ENCODE data around the gene C19orf73. TPM values are rescaled to one million over a fixed set of nuclear protein-coding genes. Genes with fewer than 3 reads are reported as not detected.

The C19orf73 gene
- total RNA-seq, 1 experiment from 2014 or later, result 0.15 TPM

DNA sequence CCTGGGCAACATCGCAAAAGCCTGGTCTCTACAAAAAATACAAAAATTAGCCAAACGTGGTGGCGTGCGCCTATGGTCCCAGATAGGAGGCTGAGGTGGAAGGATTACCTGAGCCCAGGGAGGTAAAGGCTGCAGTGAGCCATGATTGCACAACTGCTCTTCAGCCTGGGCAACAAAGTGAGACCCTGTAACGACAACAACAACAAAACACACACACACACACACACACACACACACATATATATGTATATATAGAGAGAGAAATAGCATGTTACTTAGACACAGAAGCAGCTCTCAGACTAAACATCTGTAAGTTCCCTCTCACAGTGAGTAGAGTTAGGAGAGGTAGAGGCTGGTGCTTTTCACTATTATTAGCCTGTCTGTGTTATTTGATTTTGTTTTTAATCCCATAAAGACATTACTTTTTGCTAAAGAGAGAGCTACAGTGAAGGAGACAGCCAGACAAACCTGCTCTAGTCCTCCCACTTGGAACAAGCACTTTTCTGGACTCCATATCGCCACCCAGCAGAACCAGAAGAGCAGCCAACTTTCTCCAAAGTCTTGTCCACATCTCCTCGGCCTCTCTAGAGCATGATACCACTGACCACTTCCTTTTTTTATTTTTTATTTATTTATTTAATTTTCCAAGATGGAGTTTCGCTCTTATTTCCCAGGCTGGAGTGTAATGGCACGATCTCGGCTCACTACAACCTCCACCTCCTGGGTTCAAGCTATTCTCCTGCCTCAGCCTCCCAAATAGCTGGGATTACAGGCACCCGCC, 7.5 kb downstream of the C19orf73 start:
- Histone ChIP-seq H3K9me2 (replicated peaks; ENCODE audit: low read length) (no peaks in the 10 kb centered on the region), H3K79me2 (ENCODE audit: low read length) (no peaks in the 10 kb centered on the region), H3F3A (ENCODE audit: low read length, unreplicated experiment) (no peaks in the 10 kb centered on the region), H3K4me1 (ENCODE audit: insufficient read depth, low read length) (0 out of 2 replicates have a peak, but pooled peaks cover 4% of the 10 kb centered on the region), H3K4me3 (ENCODE audit: low read length) (no peak overlapping the region), H3K4me2 (ENCODE audit: low read length) (no peak overlapping the region), H3K9ac (ENCODE audit: low read length) (no peak overlapping the region), H3K27ac (ENCODE audit: low read length) (no peak overlapping the region), H3K9me3 (ENCODE audit: low read length) (no peaks in the 10 kb centered on the region), H3K27me3 (ENCODE audit: low read length) (no peaks in the 10 kb centered on the region), H4K20me1 (ENCODE audit: low read length) (no peaks in the 10 kb centered on the region), H3K36me3 (ENCODE audit: low read depth, low read length) (peaks cover 15% of the 10 kb centered on the region), H2AFZ (ENCODE audit: low read length) (no peak overlapping the region)
- ATAC-seq (no peak), DNase-seq (no peak)
- intact Hi-C loops (cut with micrococcal nuclease), result no loop called here
- ChIA-PET POLR2A (ENCODE audit: unreplicated experiment) (no interaction called here), CTCF (no interaction called here)
- TF ChIP-seq EZH2phosphoT487 (IDR thresholded peaks at IDR 0.05; ENCODE audit: borderline replicate concordance, low read length), result no peak
- no peak for TF ChIP-seq EZH2 (IDR thresholded peaks at IDR 0.05; ENCODE audit: low read length, unreplicated experiment)
- TF ChIP-seq CTCF (conservative IDR thresholded peaks at IDR 0.05; ENCODE audit: low read depth, low read length), result no peak
- BruUV-seq (replicated peaks), result no TSS peak

- TF ChIP-seq EZH2phosphoT487 (IDR thresholded peaks at IDR 0.05; ENCODE audit: borderline replicate concordance, low read length) (no peak), EZH2 (IDR thresholded peaks at IDR 0.05; ENCODE audit: low read length, unreplicated experiment) (no peak), CTCF (conservative IDR thresholded peaks at IDR 0.05; ENCODE audit: low read depth, low read length) (no peak)
These were observed 8.4 kb downstream of the C19orf73 start for GRCh38 chr19:49110567-49110966.

DNA sequence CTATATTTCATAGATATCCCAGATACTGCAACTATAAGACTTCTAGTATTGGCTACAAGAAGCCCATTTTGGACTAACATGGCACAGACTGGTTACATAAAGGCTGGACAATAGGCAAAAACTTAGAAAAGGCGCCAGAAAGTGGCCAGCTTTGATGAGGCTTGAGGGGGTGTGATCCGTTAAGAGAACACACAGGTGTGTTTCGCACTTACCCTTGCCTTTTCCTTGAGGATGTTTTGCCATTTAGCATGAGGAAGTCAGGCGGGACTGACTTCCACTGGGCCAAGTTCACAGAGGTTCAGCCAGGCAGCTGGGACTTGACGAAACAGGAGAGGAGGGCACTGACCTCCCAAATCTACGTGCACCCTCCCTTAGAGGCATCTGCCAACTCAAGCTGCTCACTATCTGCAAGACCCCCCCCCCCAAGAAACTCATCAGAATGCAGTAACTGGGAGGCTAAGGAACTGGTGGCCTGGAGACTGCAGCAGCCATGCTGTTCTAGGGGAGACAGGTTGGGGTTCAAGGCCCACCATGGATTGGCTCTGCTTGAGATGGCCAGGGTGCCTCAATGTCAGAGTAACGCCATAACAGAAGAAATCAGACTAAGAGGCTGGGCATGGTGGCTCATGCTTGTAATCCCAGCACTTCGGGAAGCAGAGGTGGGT, 9.2 kb downstream of the C19orf73 start:
- intact Hi-C loops (cut with micrococcal nuclease), result no loop called here
- Histone ChIP-seq H3K27ac (ENCODE audit: low read length) (no peak overlapping the region), H3K36me3 (ENCODE audit: low read depth, low read length) (peaks cover 19% of the 10 kb centered on the region), H3K9ac (ENCODE audit: low read length) (no peak overlapping the region), H3K9me2 (replicated peaks; ENCODE audit: low read length) (no peaks in the 10 kb centered on the region), H3K4me2 (ENCODE audit: low read length) (no peak overlapping the region), H4K20me1 (ENCODE audit: low read length) (no peaks in the 10 kb centered on the region), H3K79me2 (ENCODE audit: low read length) (no peaks in the 10 kb centered on the region), H3K27me3 (ENCODE audit: low read length) (no peaks in the 10 kb centered on the region), H3K9me3 (ENCODE audit: low read length) (no peaks in the 10 kb centered on the region), H3F3A (ENCODE audit: low read length, unreplicated experiment) (no peaks in the 10 kb centered on the region), H3K4me3 (ENCODE audit: low read length) (no peak overlapping the region), H2AFZ (ENCODE audit: low read length) (no peak overlapping the region), H3K4me1 (ENCODE audit: insufficient read depth, low read length) (0 out of 2 replicates have a peak, but pooled peaks cover 4% of the 10 kb centered on the region)
- CTCF ChIA-PET, result no interaction called here
- DNase-seq (no peak), ATAC-seq (no peak)
- POLR2A ChIA-PET (ENCODE audit: unreplicated experiment), result no interaction called here
- BruUV-seq (replicated peaks), result no TSS peak
- no peak for TF ChIP-seq EZH2phosphoT487 (IDR thresholded peaks at IDR 0.05; ENCODE audit: borderline replicate concordance, low read length)
- no peak for TF ChIP-seq CTCF (conservative IDR thresholded peaks at IDR 0.05; ENCODE audit: low read depth, low read length)
- no peak for TF ChIP-seq EZH2 (IDR thresholded peaks at IDR 0.05; ENCODE audit: low read length, unreplicated experiment)

More at GRCh38 chr19:49110567-49110966, 8.4 kb downstream of the C19orf73 start:
- CTCF ChIA-PET, result no interaction called here
- Histone ChIP-seq H3K27ac (ENCODE audit: low read length) (no peak overlapping the region), H3K4me2 (ENCODE audit: low read length) (no peak overlapping the region), H3K4me1 (ENCODE audit: insufficient read depth, low read length) (0 out of 2 replicates have a peak, but pooled peaks cover 4% of the 10 kb centered on the region), H3K4me3 (ENCODE audit: low read length) (no peak overlapping the region), H3F3A (ENCODE audit: low read length, unreplicated experiment) (no peaks in the 10 kb centered on the region), H2AFZ (ENCODE audit: low read length) (no peak overlapping the region), H4K20me1 (ENCODE audit: low read length) (no peaks in the 10 kb centered on the region), H3K79me2 (ENCODE audit: low read length) (no peaks in the 10 kb centered on the region), H3K27me3 (ENCODE audit: low read length) (no peaks in the 10 kb centered on the region), H3K9ac (ENCODE audit: low read length) (no peak overlapping the region), H3K36me3 (ENCODE audit: low read depth, low read length) (peaks cover 15% of the 10 kb centered on the region), H3K9me3 (ENCODE audit: low read length) (no peaks in the 10 kb centered on the region), H3K9me2 (replicated peaks; ENCODE audit: low read length) (no peaks in the 10 kb centered on the region)
- intact Hi-C loops (cut with micrococcal nuclease), result no loop called here
- no peak for ATAC-seq
- POLR2A ChIA-PET (ENCODE audit: unreplicated experiment), result no interaction called here
- DNase-seq, result no peak
- BruUV-seq (replicated peaks), result no TSS peak

Measured in PC-3 (cell line).